SK-N-MC (cell line): Measurements from ENCODE around the gene HEPHL1.

ENCODE experiments used
- EZH2 ChIP-seq: fragments of 200-600 bp; sonication (generic); IDR thresholded peaks from one replicate; pipeline ENCODE4 v1.6.1; 2017; ENCODE audit warnings: antibody characterized with exemption
- FOXP2 ChIP-seq: optimal IDR thresholded peaks from 2 replicates; pipeline ENCODE3; 2011; ENCODE audit warnings: mild to moderate bottlenecking, moderate library complexity; ENCODE audit not compliant: insufficient read depth; ENCODE audit errors: extremely low read length, control extremely low read depth
- POLR2AphosphoS5 ChIP-seq: IDR thresholded peaks from 2 replicates; pipeline ENCODE4 v1.6.1; 2012; ENCODE audit warnings: mild to moderate bottlenecking, low read depth, low read length, borderline replicate concordance

DNA sequence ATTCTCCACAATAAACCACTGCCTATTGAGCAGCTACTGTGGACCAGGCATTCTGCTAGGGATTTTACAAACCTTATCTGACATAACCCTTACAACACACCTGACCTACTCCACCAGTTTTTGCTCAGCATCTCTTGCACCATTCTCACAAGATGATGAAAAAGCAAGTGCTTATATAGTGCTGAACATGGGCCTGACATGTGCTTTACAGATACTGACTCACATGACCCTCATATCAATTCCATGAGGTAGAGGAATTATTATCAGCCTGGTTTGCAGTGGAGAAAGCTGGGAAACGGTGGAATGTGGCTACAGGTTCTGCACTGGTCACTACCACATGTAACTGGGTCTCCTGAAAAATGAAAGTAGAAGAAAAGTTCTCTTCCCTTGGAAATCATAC, 69.9 kb downstream of the HEPHL1 start:
- TF ChIP-seq EZH2 (no peak), POLR2AphosphoS5 (no peak), FOXP2 (no peak)
